ENCODE data around the gene CCL23.
"Not testable (repeated sequence)": the region's sequence is repeated elsewhere in the genome, so short reads cannot be mapped to it uniquely, and the experiment has no call there.

Gene CCL23

GRCh38 chr17:36001862-36002603 is 15.7 kb downstream of the CCL23 start:
- DNase-seq: peak; percentile 95

GRCh38 chr17:36001110-36001771 is 16.5 kb downstream of the CCL23 start, which contains the start of gene CCL15:
Gene CCL15, minus strand, starts transcription at chr17:36001553. Its CDS starts 61 bp downstream, at chr17:36001492.
- DNase-seq: no peak

- DNase-seq: no peak
These were observed 17.1 kb downstream of the CCL23 start for GRCh38 chr17:36000732-36001109.

GRCh38 chr17:35998756-35999155 is 19.0 kb downstream of the CCL23 start:
- no peak for DNase-seq

- DNase-seq: no peak
These were observed 19.7 kb downstream of the CCL23 start for GRCh38 chr17:35998018-35998545.

- DNase-seq: not testable (repeated sequence)
These were observed 22.4 kb downstream of the CCL23 start for GRCh38 chr17:35995346-35995745.

- DNase-seq: no peak
These were observed 26.7 kb downstream of the CCL23 start for GRCh38 chr17:35991075-35991474.

- no peak for DNase-seq
These were observed 29.6 kb downstream of the CCL23 start for GRCh38 chr17:35988164-35988563.

- DNase-seq: no peak
These were observed 31.1 kb downstream of the CCL23 start, which contains the start of gene CCL14 for GRCh38 chr17:35986643-35987042. Gene CCL14, minus strand, starts transcription at chr17:35986729. Its CDS starts 80 bp downstream, at chr17:35986649.

GRCh38 chr17:35984140-35984539 is 33.6 kb downstream of the CCL23 start:
- DNase-seq: no peak

GRCh38 chr17:35982409-35983191 is 35.2 kb downstream of the CCL23 start:
- DNase-seq: no peak

GRCh38 chr17:35981908-35982330 is 35.9 kb downstream of the CCL23 start:
- peak; percentile 51 for DNase-seq

- DNase-seq: no peak
These were observed 36.5 kb downstream of the CCL23 start, which contains the start of gene CCL16 for GRCh38 chr17:35981246-35981645. Gene CCL16, minus strand, starts transcription at chr17:35981497. Its CDS starts 77 bp downstream, at chr17:35981420.

GRCh38 chr17:35978346-35978745 is 39.4 kb downstream of the CCL23 start:
- no peak for DNase-seq

- DNase-seq: no peak
These were observed 40.3 kb downstream of the CCL23 start for GRCh38 chr17:35977509-35977908.

GRCh38 chr17:35973333-35974260 is 44.2 kb downstream of the CCL23 start:
- DNase-seq: no peak

GRCh38 chr17:35972945-35973332 is 44.8 kb downstream of the CCL23 start:
- no peak for DNase-seq

- DNase-seq: no peak
These were observed 45.2 kb downstream of the CCL23 start for GRCh38 chr17:35972535-35972934.

- DNase-seq: no peak
These were observed 45.7 kb downstream of the CCL23 start for GRCh38 chr17:35972066-35972465.

GRCh38 chr17:35969558-35970380 is 48.0 kb downstream of the CCL23 start:
- peak; percentile 94 for DNase-seq

- no peak for DNase-seq
These were observed 49.2 kb downstream of the CCL23 start for GRCh38 chr17:35968520-35969054.

All from NCI-H82 (cell line).